Heart left ventricle (tissue), 16 donors: ENCODE measurements around the gene DTYMK. TPM values are rescaled to one million over a fixed set of nuclear protein-coding genes. Genes with fewer than 3 reads are reported as not detected.

ENCODE experiments used
- ATAC-seq, 4 donors: fragments of 200-7000 bp; cut with Tn5 transposase; one replicate each; pipeline ENCODE4 v1.9.1; 2020 to 2022; ENCODE audit warnings: moderate library complexity in 4 of 4, mild to moderate bottlenecking in 3 of 4, moderate number of reproducible peaks in 1 of 4
- DNase-seq, 5 donors: peaks; one replicate each; pipeline ENCODE4 v3.0.0-alpha.2; 2020
- H3K27ac ChIP-seq, 12 donors: fragments of 200-600 bp; sonication (generic) in 4 of 12; one replicate each; pipeline versions ENCODE4 v1.5.0 to v1.8.0; 2016 to 2022; ENCODE audit warnings: mild to moderate bottlenecking in 2 of 12
- H3K27me3 ChIP-seq, 9 donors: fragments of 200-600 bp; sonication (generic) in 2 of 9; one replicate each; pipeline versions ENCODE4 v1.5.1 to v1.8.0; 2016 to 2022; ENCODE audit warnings: mild to moderate bottlenecking in 3 of 9
- H3K36me3 ChIP-seq, 9 donors: fragments of 200-600 bp; sonication (generic) in 2 of 9; one replicate each; pipeline versions ENCODE4 v1.5.0 to v1.8.0; 2018 to 2022; ENCODE audit warnings: mild to moderate bottlenecking in 2 of 9
- H3K4me1 ChIP-seq, 12 donors: fragments of 200-600 bp; sonication (generic) in 4 of 12; one replicate each; pipeline versions ENCODE4 v1.5.0 to v1.8.0; 2016 to 2022; ENCODE audit warnings: mild to moderate bottlenecking in 3 of 12
- H3K4me3 ChIP-seq, 12 donors: fragments of 200-600 bp; sonication (generic) in 4 of 12; one replicate each; pipeline versions ENCODE4 v1.5.0 to v1.8.0; 2017 to 2022; ENCODE audit warnings: mild to moderate bottlenecking in 9 of 12, moderate library complexity in 4 of 12
- H3K9me3 ChIP-seq, 12 donors: fragments of 200-600 bp; sonication (generic) in 4 of 12; one replicate each; pipeline versions ENCODE4 v1.5.0 to v1.8.0; 2016 to 2022; ENCODE audit warnings: mild to moderate bottlenecking in 1 of 12
- CTCF ChIP-seq, 12 donors: fragments of 200-600 bp; sonication (generic) in 4 of 12; IDR thresholded peaks; one replicate each; pipeline versions ENCODE4 v1.5.0 to v1.8.0; 2018 to 2022; ENCODE audit warnings: antibody characterized with exemption in 12 of 12, mild to moderate bottlenecking in 5 of 12
- POLR2A ChIP-seq, 2 donors: fragments of 450-650 bp; IDR thresholded peaks; one replicate each; pipeline ENCODE4 v1.6.1; 2017; ENCODE audit warnings: antibody characterized with exemption in 2 of 2, mild to moderate bottlenecking in 2 of 2, moderate library complexity in 2 of 2
- WGBS, 4 donors: extraction: QIAGEN DNeasy Blood & Tissue Kit in 2 of 4; methylation state at CpG; one replicate each; pipeline versions ENCODE4 v1.1.5 to v1.1.7; 2013 to 2018; 5-methylcytosine and 5-hydroxymethylcytosine counted together
- intact Hi-C, 10 donors: fragments of 100-400 bp; cut with DNase I; formaldehyde crosslinking; loops; one replicate each; pipeline versions ENCODE4 v1.11.1 to v1.14.2; 2022
- polyA plus RNA-seq, 2 donors: library from polyadenylated mRNA; stranded (reverse); fragments of 200-250 nt; gene quantifications; one replicate each; pipeline ENCODE4 v1.2.3, GENCODE V29; 2013
- total RNA-seq, 9 donors: library from RNA; depleted of rRNA in 2 of 9; stranded (reverse); fragments of >200 nt in 2 of 9; fragmentation: NEBNext Ultra II Directional in 3 of 9; extraction: Animal tissue kit (Norgen Biotek cat#: 25700) in 3 of 9; gene quantifications; one replicate each; pipeline versions ENCODE4 v1.1.0 to v1.2.4, GENCODE V29; 2016 to 2023
- donor health status: ischemic (EF 13 %, LVEDD 7.1; RV severe dilation, severe dysfunction).
- donor health status: healthy with polysubstance abuse.
- donor health status: DM: no; HTN: yes; CAD: no.
- donor health status: DM: no; HTN: no; CAD: no.
- donor health status: ischemic (EF 25% LVEDD 6.9; RV normal size, moderate dysfunction).
- donor health status: ischemic (EF 25% LVEDD 5.7; RV mildly dilated, moderate dysfunction).
- donor health status: healthy.
- donor health status: DM: yes; HTN: yes; CAD: no.
- donor health status: ischemic (EF 35%, LVEDD 5.7; RV mildly dilated, moderate dysfunction).
- donor health status: nonischemic (EF 11% LVEDD 7.7; RV severe dilation, severe dysfunction).
- donor health status: DM: yes; HTN: yes; CAD: no.
- donor health status: PGD.
- donor health status: ischemic (EF 29% LVEDD 5.4; RV normal size, mild dysfunction).
- donor health status: nonischemic (EF 23%, LVEDD 6.1; RV moderate dilation, normal function).

The DTYMK gene
- total and polyA plus RNA-seq, 11 donors = 7.5 to 21.0 (median 8.9) TPM

- Histone ChIP-seq H3K27ac (peak overlapping the region; percentile 70 to 97 (median 91)), H3K4me3 (peak overlapping the region; percentile 63 to 99 (median 85)), H3K9me3 (peaks cover 0 to 5% (median 0%) of the 10 kb centered on the region in 12 donors), H3K27me3 (no peaks in the 10 kb centered on the region), H3K4me1 (peaks cover 0 to 21% (median 14%) of the 10 kb centered on the region in 12 donors), H3K36me3 (peaks cover 0 to 31% (median 26%) of the 10 kb centered on the region in 9 donors)
- ATAC-seq = peak; percentile 82 to 94 (median 90)
- 1 to 2% (median 1%) methylated on average over 14 to 92 of the region's 98 CpGs for WGBS, 4 donors
- TF ChIP-seq CTCF (IDR thresholded peaks at IDR 0.05) (peak in 11 of 12 donors; percentile 10 to 66 (median 38)), POLR2A (IDR thresholded peaks at IDR 0.05) (peak in 1 of 2 donors; percentile 8)
- peak; percentile 86 to 94 (median 87) for DNase-seq
- intact Hi-C loops = loop anchor here in 2 of 10 donors (2.0 to 10.0 kb wide), 2 partner anchors 172 to 178 kb away; no protein-coding TSS in a partner anchor
These were observed 15.8 kb upstream of the DTYMK start for GRCh38 chr2:241702155-241703031.

- H3K9me3 ChIP-seq = peaks cover 0 to 4% (median 0%) of the 10 kb centered on the region in 12 donors
- WGBS, 4 donors = 0 to 1% (median 0%) methylated on average over 11 to 96 of the region's 96 CpGs
- peak; percentile 96 to 99 (median 97) for DNase-seq
- ATAC-seq = peak; percentile 73 to 88 (median 87)
- H3K4me3 ChIP-seq = peak within 1 kb of the TSS; percentile 63 to 99 (median 85)
- TF ChIP-seq CTCF (IDR thresholded peaks at IDR 0.05) (peak in 4 of 12 donors; percentile 0 to 59 (median 34)), POLR2A (IDR thresholded peaks at IDR 0.05) (peak in 1 of 2 donors; percentile 82)
- H3K4me1 ChIP-seq = peaks cover 0 to 21% (median 14%) of the 10 kb centered on the region in 12 donors
- H3K27ac ChIP-seq = peak within 1 kb of the TSS; percentile 70 to 97 (median 91)
- H3K36me3 ChIP-seq = peaks cover 0 to 25% (median 20%) of the 10 kb centered on the region in 9 donors
- no peaks in the 10 kb centered on the region for H3K27me3 ChIP-seq
- intact Hi-C loops = loop anchor here in 3 of 10 donors (2.0 to 10.0 kb wide), 3 partner anchors 15 to 179 kb away; partner anchors contain the start of gene DTYMK (in 1 of the 3)
These were observed 15.0 kb upstream of the DTYMK start, which contains the start of gene ING5 for GRCh38 chr2:241701399-241702154. TSS of gene ING5 (plus strand) at chr2:241702039. CDS start at chr2:241702066, 27 bp downstream.

- TF ChIP-seq CTCF (IDR thresholded peaks at IDR 0.05) = peak in 8 of 12 donors; percentile 6 to 54 (median 30)
- no peak for TF ChIP-seq POLR2A (IDR thresholded peaks at IDR 0.05)
- no peak for ATAC-seq
- intact Hi-C loops = loop anchor here in 2 of 10 donors (2.0 to 10.0 kb wide), 2 partner anchors 14 to 174 kb away; partner anchors contain the start of gene DTYMK (in 1 of the 2)
These were observed 14.5 kb upstream of the DTYMK start for GRCh38 chr2:241701149-241701398.

More at GRCh38 chr2:241701149-241701398, 14.5 kb upstream of the DTYMK start:
- WGBS, 4 donors = 2 to 8% (median 6%) methylated on average over 17 of the region's 17 CpGs
- H3K9me3 ChIP-seq = no peaks in the 10 kb centered on the region
- H3K27ac ChIP-seq = peak overlapping the region in 9 of 12 donors; percentile 83 to 97 (median 91)
- H3K4me3 ChIP-seq = peak overlapping the region; percentile 52 to 99 (median 84)
- peaks cover 0 to 20% (median 15%) of the 10 kb centered on the region in 9 donors for H3K36me3 ChIP-seq
- peaks cover 0 to 21% (median 14%) of the 10 kb centered on the region in 12 donors for H3K4me1 ChIP-seq
- no peak for DNase-seq
- no peaks in the 10 kb centered on the region for H3K27me3 ChIP-seq
